ENCODE results near the gene TRABD2B. TPM values are rescaled to one million over a fixed set of nuclear protein-coding genes. Genes with fewer than 3 reads are reported as not detected.
A peak's percentile ranks its signal among the peaks of the same experiment; 100 is the strongest.

The TRABD2B gene
- total RNA-seq, 1 donor from 2014 or later: 1.4 TPM

- Histone ChIP-seq H3K36me3 (no peaks in the 10 kb centered on the region), H3K4me1 (peaks cover 65% of the 10 kb centered on the region), H3K4me3 (no peak overlapping the region), H3K9me3 (replicated peaks) (no peaks in the 10 kb centered on the region), H3K27me3 (ENCODE audit: low read depth) (peaks cover 5% of the 10 kb centered on the region), H3K27ac (replicated peaks) (peak overlapping the region; percentile 55)
- intact Hi-C loops (cut with micrococcal nuclease): no loop called here
- DNase-seq: no peak
- TF ChIP-seq CTCF (IDR thresholded peaks at IDR 0.05; ENCODE audit: borderline replicate concordance): no peak
These were observed 232.6 kb downstream of the TRABD2B start for GRCh38 chr1:47764461-47765046.

GRCh38 chr1:47763591-47764171, 233.5 kb downstream of the TRABD2B start:
- TF ChIP-seq CTCF (IDR thresholded peaks at IDR 0.05; ENCODE audit: borderline replicate concordance): no peak
- Histone ChIP-seq H3K4me3 (no peak overlapping the region), H3K9me3 (replicated peaks) (no peaks in the 10 kb centered on the region), H3K27ac (replicated peaks) (peak overlapping the region; percentile 23), H3K36me3 (no peaks in the 10 kb centered on the region), H3K27me3 (ENCODE audit: low read depth) (peaks cover 5% of the 10 kb centered on the region), H3K4me1 (peaks cover 59% of the 10 kb centered on the region)
- no peak for DNase-seq
- intact Hi-C loops (cut with micrococcal nuclease): no loop called here

- TF ChIP-seq CTCF (IDR thresholded peaks at IDR 0.05; ENCODE audit: borderline replicate concordance): no peak
- no peak for DNase-seq
- Histone ChIP-seq H3K27me3 (ENCODE audit: low read depth) (peaks cover 16% of the 10 kb centered on the region), H3K4me3 (no peak overlapping the region), H3K4me1 (peaks cover 45% of the 10 kb centered on the region), H3K36me3 (no peaks in the 10 kb centered on the region), H3K27ac (replicated peaks) (no peak overlapping the region), H3K9me3 (replicated peaks) (no peaks in the 10 kb centered on the region)
- intact Hi-C loops (cut with micrococcal nuclease): no loop called here
These were observed 235.2 kb downstream of the TRABD2B start for GRCh38 chr1:47761974-47762373.

- no peak for DNase-seq
- no peak overlapping the region for H3K27ac ChIP-seq (replicated peaks)
- peaks cover 16% of the 10 kb centered on the region for H3K27me3 ChIP-seq (ENCODE audit: low read depth)
- intact Hi-C loops (cut with micrococcal nuclease): no loop called here
- no peak overlapping the region for H3K4me3 ChIP-seq
- no peaks in the 10 kb centered on the region for H3K36me3 ChIP-seq
- H3K4me1 ChIP-seq: peaks cover 39% of the 10 kb centered on the region
- TF ChIP-seq CTCF (IDR thresholded peaks at IDR 0.05; ENCODE audit: borderline replicate concordance): no peak
- H3K9me3 ChIP-seq (replicated peaks): no peaks in the 10 kb centered on the region
These were observed 235.8 kb downstream of the TRABD2B start for GRCh38 chr1:47761201-47761930.

GRCh38 chr1:47759936-47760629, 237.1 kb downstream of the TRABD2B start:
- Histone ChIP-seq H3K4me3 (no peak overlapping the region), H3K9me3 (replicated peaks) (no peaks in the 10 kb centered on the region), H3K27ac (replicated peaks) (no peak overlapping the region), H3K4me1 (peaks cover 26% of the 10 kb centered on the region), H3K36me3 (no peaks in the 10 kb centered on the region), H3K27me3 (ENCODE audit: low read depth) (peaks cover 24% of the 10 kb centered on the region)
- no peak for TF ChIP-seq CTCF (IDR thresholded peaks at IDR 0.05; ENCODE audit: borderline replicate concordance)
- no peak for DNase-seq
- intact Hi-C loops (cut with micrococcal nuclease): no loop called here
